H9 (cell line): ENCODE results near the gene GPR161. TPM values are rescaled to one million over a fixed set of nuclear protein-coding genes. Genes with fewer than 3 reads are reported as not detected.

ENCODE experiments used
- DNase-seq: peaks from one replicate; pipeline ENCODE4 v3.0.0-alpha.2; 2017
- H2AFZ ChIP-seq: one replicate; pipeline ENCODE4 v1.6.1; 2013; ENCODE audit warnings: mild to moderate bottlenecking, low read length, control low read depth, moderate library complexity
- H2AK5ac ChIP-seq: 2 replicates; pipeline ENCODE4 v1.6.1; 2013; ENCODE audit warnings: low read length, control low read depth, mixed read lengths; ENCODE audit not compliant: insufficient read length
- H2BK120ac ChIP-seq: one replicate; pipeline ENCODE4 v1.6.1; 2013; ENCODE audit warnings: low read depth, mild to moderate bottlenecking, low read length, control low read depth, inconsistent platforms; ENCODE audit not compliant: poor library complexity, severe bottlenecking
- H2BK12ac ChIP-seq: 2 replicates; pipeline ENCODE4 v1.6.1; 2013; ENCODE audit warnings: low read length, control low read depth, mixed read lengths, low read depth; ENCODE audit not compliant: insufficient read length
- H2BK15ac ChIP-seq: 2 replicates; pipeline ENCODE4 v1.6.1; 2013; ENCODE audit warnings: low read depth, low read length, control low read depth
- H2BK20ac ChIP-seq: one replicate; pipeline ENCODE4 v1.6.1; 2013; ENCODE audit warnings: low read depth, mild to moderate bottlenecking, low read length, control low read depth, inconsistent platforms; ENCODE audit not compliant: poor library complexity, severe bottlenecking
- H2BK5ac ChIP-seq: 2 replicates; pipeline ENCODE4 v1.6.1; 2013; ENCODE audit warnings: low read length, control low read depth, mixed read lengths; ENCODE audit not compliant: insufficient read length
- H3K14ac ChIP-seq: 2 replicates; pipeline ENCODE4 v1.6.1; 2013; ENCODE audit warnings: low read length, control low read depth; ENCODE audit not compliant: insufficient read depth
- H3K18ac ChIP-seq: 2 replicates; pipeline ENCODE4 v1.6.1; 2013; ENCODE audit warnings: low read depth, mild to moderate bottlenecking, mixed read lengths, low read length, control low read depth; ENCODE audit not compliant: insufficient read length
- H3K23ac ChIP-seq: 2 replicates; pipeline ENCODE4 v1.6.1; 2013; ENCODE audit warnings: low read length, control low read depth, mixed read lengths, low read depth; ENCODE audit not compliant: insufficient read length
- H3K23me2 ChIP-seq: 2 replicates; pipeline ENCODE4 v1.6.1; 2013; ENCODE audit warnings: low read depth, mild to moderate bottlenecking, mixed read lengths, low read length, control low read depth; ENCODE audit not compliant: insufficient read length, poor library complexity, severe bottlenecking
- H3K27ac ChIP-seq: 2 replicates; pipeline ENCODE4 v1.5.1; 2013; ENCODE audit warnings: low read length, control low read depth, mixed read lengths, low read depth; ENCODE audit not compliant: insufficient read length
- H3K27me3 ChIP-seq: 2 replicates; pipeline ENCODE4 v1.6.1; 2013; ENCODE audit warnings: low read length, control low read depth, inconsistent platforms; ENCODE audit not compliant: insufficient read depth
- H3K4ac ChIP-seq: 2 replicates; pipeline ENCODE4 v1.6.1; 2013; ENCODE audit warnings: low read depth, mild to moderate bottlenecking, control low read depth, inconsistent platforms, low read length, moderate library complexity
- H3K4me1 ChIP-seq: 2 replicates; pipeline ENCODE4 v1.6.1; 2013; ENCODE audit warnings: low read length, control low read depth, inconsistent platforms; ENCODE audit not compliant: insufficient read depth
- H3K4me2 ChIP-seq: 2 replicates; pipeline ENCODE4 v1.6.1; 2013; ENCODE audit warnings: low read length, control low read depth, mixed read lengths; ENCODE audit not compliant: insufficient read length, insufficient read depth
- H3K56ac ChIP-seq: 2 replicates; pipeline ENCODE4 v1.6.1; 2013; ENCODE audit warnings: low read depth, mild to moderate bottlenecking, mixed read lengths, low read length, control low read depth; ENCODE audit not compliant: insufficient read length
- H3K79me1 ChIP-seq: 2 replicates; pipeline ENCODE4 v1.6.1; 2013; ENCODE audit warnings: low read depth, mild to moderate bottlenecking, moderate library complexity, low read length, control low read depth, inconsistent platforms; ENCODE audit not compliant: insufficient read depth, poor library complexity, severe bottlenecking
- H3K79me2 ChIP-seq: 2 replicates; pipeline ENCODE4 v1.6.1; 2013; ENCODE audit warnings: low read length, control low read depth, inconsistent platforms; ENCODE audit not compliant: insufficient read depth
- H3K9ac ChIP-seq: 2 replicates; pipeline ENCODE4 v1.6.1; 2013; ENCODE audit warnings: low read length, control low read depth, mixed read lengths; ENCODE audit not compliant: insufficient read length; ENCODE audit errors: extremely low read depth
- H3K9me3 ChIP-seq: one replicate; pipeline ENCODE4 v1.6.1; 2013; ENCODE audit warnings: low read depth, low read length, inconsistent platforms; ENCODE audit not compliant: control insufficient read depth
- H3T11ph ChIP-seq: one replicate; pipeline ENCODE4 v1.6.1; 2013; ENCODE audit warnings: mild to moderate bottlenecking, low read length, control low read depth, inconsistent platforms
- H4K20me1 ChIP-seq: one replicate; pipeline ENCODE4 v1.6.1; 2013; ENCODE audit not compliant: control insufficient read depth, insufficient read length, insufficient read depth
- H4K5ac ChIP-seq: 2 replicates; pipeline ENCODE4 v1.6.1; 2013; ENCODE audit warnings: low read depth, mild to moderate bottlenecking, mixed read lengths, low read length, control low read depth; ENCODE audit not compliant: insufficient read length
- H4K8ac ChIP-seq: replicated peaks from 2 replicates; pipeline ENCODE4 v1.6.1; 2013; ENCODE audit warnings: low read length, control low read depth, mixed read lengths, low read depth; ENCODE audit not compliant: insufficient read length
- H4K91ac ChIP-seq: 2 replicates; pipeline ENCODE4 v1.6.1; 2013; ENCODE audit warnings: low read depth, mild to moderate bottlenecking, moderate library complexity, mixed read lengths, low read length, control low read depth; ENCODE audit not compliant: insufficient read length
- H3K27ac Mint-ChIP-seq, 3 experiments: 2 replicates in 2 of 3; 3 replicates in 1 of 3; pipeline ENCODE4 v1.8.0; 2020 to 2021; ENCODE audit warnings: mixed read lengths in 3 of 3, mild to moderate bottlenecking in 1 of 3, moderate library complexity in 1 of 3
- H3K27me3 Mint-ChIP-seq: 2 replicates; pipeline ENCODE4 v1.8.0; 2021; ENCODE audit warnings: low read depth, mild to moderate bottlenecking, moderate library complexity, mixed read lengths
- H3K36me3 Mint-ChIP-seq, 3 experiments: 2 replicates in 2 of 3; 3 replicates in 1 of 3; pipeline ENCODE4 v1.8.0; 2020 to 2021; ENCODE audit warnings: low read depth in 3 of 3, mixed read lengths in 3 of 3; ENCODE audit not compliant: insufficient read depth in 1 of 3
- H3K4me1 Mint-ChIP-seq, 2 experiments: 2 replicates each; pipeline ENCODE4 v1.8.0; 2020; ENCODE audit warnings: mixed read lengths in 2 of 2
- H3K4me3 Mint-ChIP-seq, 2 experiments: 2 replicates in 1 of 2; 3 replicates in 1 of 2; pipeline ENCODE4 v1.8.0; 2020 to 2021; ENCODE audit warnings: mild to moderate bottlenecking in 2 of 2, mixed read lengths in 2 of 2, moderate library complexity in 1 of 2
- H3K9me3 Mint-ChIP-seq, 2 experiments: 2 replicates in 1 of 2; 3 replicates in 1 of 2; pipeline ENCODE4 v1.8.0; 2020; ENCODE audit warnings: mild to moderate bottlenecking in 2 of 2, mixed read lengths in 2 of 2, moderate library complexity in 1 of 2
- WGBS: extraction: QIAGEN DNeasy Blood & Tissue Kit; methylation state at CpG from one replicate; pipeline ENCODE4 v1.1.7; 2013; ENCODE audit warnings: missing lambda C conversion rate, low lambda C conversion rate, mixed read lengths; ENCODE audit not compliant: insufficient read length; ENCODE audit errors: extremely low coverage; 5-methylcytosine and 5-hydroxymethylcytosine counted together
- total RNA-seq: library from RNA; stranded (reverse); gene quantifications from 2 replicates; pipeline ENCODE4 v1.2.1, GENCODE V29; 2021
- TF ChIP-seq, protein P1 (sequence below): fragments of 200-600 bp; sonication (generic); conservative IDR thresholded peaks from 3 replicates; pipeline ENCODE4 v1.8.0; 2021; ENCODE audit warnings: antibody characterized with exemption, mild to moderate bottlenecking

GPR161 gene
- total RNA-seq, 1 experiment from 2014 or later: 10.6 TPM

GRCh38 chr1:168125051-168125450 lies 11.7 kb downstream of the GPR161 start:
- Histone ChIP-seq H3K56ac (no peak overlapping the region), H3K18ac (no peak overlapping the region), H3K79me1 (no peaks in the 10 kb centered on the region), H2BK12ac (no peak overlapping the region), H3K9me3 (no peaks in the 10 kb centered on the region), H3K23me2 (no peaks in the 10 kb centered on the region), H3K27me3 (no peaks in the 10 kb centered on the region), H3K4ac (no peak overlapping the region), H3K23ac (no peak overlapping the region), H2BK15ac (no peak overlapping the region), H4K20me1 (no peaks in the 10 kb centered on the region), H3K4me1 (no peaks in the 10 kb centered on the region; the same call in 1 of the 2 replicates), H3K4me2 (no peak overlapping the region), H2BK20ac (no peak overlapping the region), H4K5ac (no peak overlapping the region), H3K9ac (no peak overlapping the region), H3K14ac (no peak overlapping the region), H2AFZ (no peak overlapping the region), H4K8ac (no peak overlapping the region), H3K27ac (no peak overlapping the region), H2BK5ac (no peak overlapping the region), H2AK5ac (no peak overlapping the region), H4K91ac (no peak overlapping the region), H2BK120ac (no peak overlapping the region), H3K79me2 (no peaks in the 10 kb centered on the region), H3T11ph (no peak overlapping the region)
- DNase-seq: no peak
- H3K4me3 Mint-ChIP-seq: no peak overlapping the region
- no peaks in the 10 kb centered on the region for H3K27me3 Mint-ChIP-seq
- WGBS: no CpG with 5 or more reads among the region's 1 CpG
- 0 out of 4 replicates have a peak, but pooled peaks cover 0 to 3% of the 10 kb centered on the region in 2 experiments for H3K4me1 Mint-ChIP-seq
- TF ChIP-seq, protein P1, sequence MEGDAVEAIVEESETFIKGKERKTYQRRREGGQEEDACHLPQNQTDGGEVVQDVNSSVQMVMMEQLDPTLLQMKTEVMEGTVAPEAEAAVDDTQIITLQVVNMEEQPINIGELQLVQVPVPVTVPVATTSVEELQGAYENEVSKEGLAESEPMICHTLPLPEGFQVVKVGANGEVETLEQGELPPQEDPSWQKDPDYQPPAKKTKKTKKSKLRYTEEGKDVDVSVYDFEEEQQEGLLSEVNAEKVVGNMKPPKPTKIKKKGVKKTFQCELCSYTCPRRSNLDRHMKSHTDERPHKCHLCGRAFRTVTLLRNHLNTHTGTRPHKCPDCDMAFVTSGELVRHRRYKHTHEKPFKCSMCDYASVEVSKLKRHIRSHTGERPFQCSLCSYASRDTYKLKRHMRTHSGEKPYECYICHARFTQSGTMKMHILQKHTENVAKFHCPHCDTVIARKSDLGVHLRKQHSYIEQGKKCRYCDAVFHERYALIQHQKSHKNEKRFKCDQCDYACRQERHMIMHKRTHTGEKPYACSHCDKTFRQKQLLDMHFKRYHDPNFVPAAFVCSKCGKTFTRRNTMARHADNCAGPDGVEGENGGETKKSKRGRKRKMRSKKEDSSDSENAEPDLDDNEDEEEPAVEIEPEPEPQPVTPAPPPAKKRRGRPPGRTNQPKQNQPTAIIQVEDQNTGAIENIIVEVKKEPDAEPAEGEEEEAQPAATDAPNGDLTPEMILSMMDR: no peak
- H3K27ac Mint-ChIP-seq: no peak overlapping the region
- H3K9me3 Mint-ChIP-seq: peaks cover 9 to 10% of the 10 kb centered on the region in 2 experiments; a peak in 4 of 5 replicates
- H3K36me3 Mint-ChIP-seq: peaks cover 21 to 40% (median 33%) of the 10 kb centered on the region in 3 experiments
